ENCODE results near the gene SLC2A6.

DNA sequence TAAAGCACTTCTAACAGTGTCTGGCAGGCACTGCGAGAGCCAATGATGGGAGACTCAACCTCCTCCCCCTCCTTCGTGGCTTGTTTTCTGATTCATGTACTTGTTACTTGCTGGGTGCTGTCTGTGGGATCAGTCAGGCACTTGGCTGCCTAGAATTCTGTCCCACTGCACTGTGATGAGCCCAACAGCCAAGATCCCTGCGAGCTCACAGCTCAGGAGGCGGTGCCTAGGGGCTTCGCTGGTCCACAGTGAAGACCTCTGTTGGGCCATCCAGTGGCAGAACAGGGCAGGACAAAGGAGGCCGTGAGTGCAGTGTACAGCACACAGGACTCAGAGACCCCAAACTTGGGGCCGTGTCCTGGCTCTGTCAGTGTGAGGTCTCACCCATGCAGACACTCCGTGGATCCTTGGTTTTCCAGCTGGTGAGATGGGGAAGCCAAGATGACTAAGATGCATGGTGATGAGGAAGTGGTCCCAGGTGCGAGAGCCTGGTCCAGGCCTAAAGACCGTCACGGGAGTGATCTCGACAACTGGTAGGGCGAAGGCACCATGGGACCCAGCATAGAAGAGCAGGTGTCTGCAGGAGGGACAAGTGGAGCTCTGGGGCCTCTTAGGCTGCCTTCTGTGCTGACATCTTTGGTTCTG, 26.4 kb upstream of the SLC2A6 start:
- TF ChIP-seq POLR2A (IDR thresholded peaks at IDR 0.05) (no peak), CTCF (IDR thresholded peaks at IDR 0.05 in 4 of 5, conservative IDR thresholded peaks at IDR 0.05 in 1 of 5) (no peak)
